GM12801 (cell line): Measurements from ENCODE around the gene NDC80.

ENCODE experiments used
- TF ChIP-seq, protein P1 (sequence below): IDR thresholded peaks from one replicate; pipeline ENCODE4 v1.5.1; 2011; ENCODE audit warnings: control low read depth; ENCODE audit not compliant: insufficient read length; ENCODE audit errors: extremely low read depth

Gene NDC80

DNA sequence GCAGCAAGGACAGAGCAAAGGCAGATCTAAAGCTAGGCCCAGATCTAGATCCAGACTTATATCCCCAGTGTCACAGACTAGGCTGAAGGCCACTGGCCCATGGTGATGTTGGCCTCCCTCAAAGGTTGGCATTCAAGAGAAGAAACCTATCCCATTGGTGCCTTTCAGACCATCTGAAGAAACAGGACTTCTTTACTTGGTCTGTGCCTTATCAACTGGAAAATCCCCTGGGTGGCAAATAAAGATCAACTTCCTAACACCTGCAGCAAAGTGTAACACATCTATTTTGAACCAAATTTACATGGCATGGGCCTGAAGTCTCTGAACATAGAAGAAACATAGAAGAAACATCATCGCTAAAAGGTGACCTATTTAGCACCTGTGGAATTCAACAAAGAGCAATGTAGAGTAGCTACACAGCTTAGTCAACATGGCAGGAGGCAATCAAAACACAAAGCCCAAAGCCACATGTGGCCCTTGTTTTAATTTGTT is 35.9 kb upstream of the NDC80 start:
- TF ChIP-seq, protein P1, sequence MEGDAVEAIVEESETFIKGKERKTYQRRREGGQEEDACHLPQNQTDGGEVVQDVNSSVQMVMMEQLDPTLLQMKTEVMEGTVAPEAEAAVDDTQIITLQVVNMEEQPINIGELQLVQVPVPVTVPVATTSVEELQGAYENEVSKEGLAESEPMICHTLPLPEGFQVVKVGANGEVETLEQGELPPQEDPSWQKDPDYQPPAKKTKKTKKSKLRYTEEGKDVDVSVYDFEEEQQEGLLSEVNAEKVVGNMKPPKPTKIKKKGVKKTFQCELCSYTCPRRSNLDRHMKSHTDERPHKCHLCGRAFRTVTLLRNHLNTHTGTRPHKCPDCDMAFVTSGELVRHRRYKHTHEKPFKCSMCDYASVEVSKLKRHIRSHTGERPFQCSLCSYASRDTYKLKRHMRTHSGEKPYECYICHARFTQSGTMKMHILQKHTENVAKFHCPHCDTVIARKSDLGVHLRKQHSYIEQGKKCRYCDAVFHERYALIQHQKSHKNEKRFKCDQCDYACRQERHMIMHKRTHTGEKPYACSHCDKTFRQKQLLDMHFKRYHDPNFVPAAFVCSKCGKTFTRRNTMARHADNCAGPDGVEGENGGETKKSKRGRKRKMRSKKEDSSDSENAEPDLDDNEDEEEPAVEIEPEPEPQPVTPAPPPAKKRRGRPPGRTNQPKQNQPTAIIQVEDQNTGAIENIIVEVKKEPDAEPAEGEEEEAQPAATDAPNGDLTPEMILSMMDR = no peak

DNA sequence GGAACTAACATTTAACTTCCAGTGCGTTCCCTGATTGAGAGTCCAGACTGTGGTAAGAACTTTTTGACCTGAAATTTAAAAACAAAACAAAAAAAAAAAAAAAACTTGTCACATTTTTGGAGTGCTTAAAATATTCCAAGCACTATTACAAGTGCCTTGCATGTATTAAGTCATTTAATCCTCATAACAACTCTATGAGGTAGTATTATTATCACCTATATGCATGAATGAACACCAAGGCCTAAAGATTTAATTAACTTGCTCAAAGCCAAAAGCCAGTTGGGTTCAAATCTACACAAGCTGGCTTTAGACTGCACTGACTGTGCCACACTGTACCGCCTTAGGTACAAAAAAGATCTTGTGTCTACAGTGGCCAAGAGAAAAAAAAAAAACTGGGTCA is 35.3 kb upstream of the NDC80 start:
- TF ChIP-seq, protein P1 = no peak

DNA sequence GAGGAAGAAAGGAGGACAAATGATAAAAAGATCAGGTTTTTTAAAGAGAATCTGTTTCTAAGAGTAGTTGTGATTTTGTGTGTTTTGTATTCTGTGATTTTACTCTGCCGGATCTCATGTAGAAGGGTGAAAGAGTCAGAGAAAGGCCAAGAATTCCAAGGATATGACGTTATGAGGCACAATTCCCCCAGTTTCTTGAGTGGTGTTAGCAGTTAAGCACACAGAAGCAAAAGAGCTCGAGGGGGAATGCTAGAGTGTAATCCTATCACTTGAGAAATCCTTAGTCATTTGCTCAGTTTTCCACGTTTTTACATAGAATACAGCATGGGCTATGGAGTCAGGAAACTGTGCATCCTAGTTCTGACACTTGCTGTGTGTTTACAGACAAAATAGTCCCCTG is 34.9 kb upstream of the NDC80 start:
- TF ChIP-seq, protein P1 = no peak

DNA sequence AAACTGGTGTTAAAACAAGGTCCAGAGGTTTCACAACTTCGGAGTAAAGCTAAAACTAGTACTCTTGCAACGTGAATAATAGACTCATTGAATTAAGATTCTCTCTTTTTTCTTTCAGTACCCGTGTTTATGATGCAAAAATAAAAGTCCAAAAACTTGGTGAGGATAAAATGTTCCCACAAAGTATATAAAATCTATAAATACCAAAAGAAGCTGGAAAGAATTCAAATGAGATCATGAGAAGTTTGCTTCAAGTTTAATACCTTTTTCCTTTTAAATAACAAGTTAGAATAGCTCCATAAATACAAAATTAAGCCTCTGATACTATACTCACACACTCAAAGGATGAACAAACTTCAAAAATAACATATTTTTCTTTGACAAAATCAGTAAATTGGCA is 34.1 kb upstream of the NDC80 start:
- TF ChIP-seq, protein P1 = no peak

DNA sequence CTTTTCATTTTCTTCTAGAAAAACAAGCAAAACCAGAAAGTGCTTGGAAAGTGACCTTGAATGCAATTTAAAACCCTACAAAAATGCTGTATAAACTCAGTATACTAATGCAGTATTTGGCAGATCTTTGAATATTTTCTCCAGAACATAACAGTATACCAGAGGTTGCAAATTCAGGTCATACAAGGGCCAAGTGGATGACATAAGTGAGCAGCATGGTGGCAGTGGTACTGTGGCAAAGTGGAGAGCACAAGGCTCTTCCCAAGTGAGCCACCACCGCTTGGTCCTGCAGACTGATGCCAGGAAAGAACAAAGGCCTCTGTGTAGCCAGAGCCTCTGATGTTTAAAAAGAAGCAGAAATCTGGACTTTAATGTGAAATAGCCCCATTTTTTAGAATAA is 33.1 kb upstream of the NDC80 start:
- TF ChIP-seq, protein P1 = no peak

DNA sequence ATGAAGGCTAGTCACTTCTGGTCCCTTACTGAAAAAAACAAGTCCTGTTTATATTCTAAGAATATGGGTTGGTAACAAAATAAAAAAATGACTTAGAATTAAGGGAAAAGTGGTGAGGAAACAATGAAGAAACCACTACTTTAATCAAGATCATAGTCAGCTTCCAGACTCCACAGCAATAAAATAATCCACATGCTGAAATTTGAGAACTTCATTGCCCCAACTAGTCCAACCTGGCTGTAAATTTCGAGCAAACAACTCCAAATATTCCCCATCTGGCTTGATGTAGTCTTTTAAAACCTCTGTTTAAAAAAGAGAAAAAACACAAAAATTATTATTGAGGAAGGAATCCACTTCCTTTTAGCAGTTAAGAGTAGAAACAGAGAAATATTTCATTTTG is 32.5 kb upstream of the NDC80 start:
- TF ChIP-seq, protein P1 = no peak

DNA sequence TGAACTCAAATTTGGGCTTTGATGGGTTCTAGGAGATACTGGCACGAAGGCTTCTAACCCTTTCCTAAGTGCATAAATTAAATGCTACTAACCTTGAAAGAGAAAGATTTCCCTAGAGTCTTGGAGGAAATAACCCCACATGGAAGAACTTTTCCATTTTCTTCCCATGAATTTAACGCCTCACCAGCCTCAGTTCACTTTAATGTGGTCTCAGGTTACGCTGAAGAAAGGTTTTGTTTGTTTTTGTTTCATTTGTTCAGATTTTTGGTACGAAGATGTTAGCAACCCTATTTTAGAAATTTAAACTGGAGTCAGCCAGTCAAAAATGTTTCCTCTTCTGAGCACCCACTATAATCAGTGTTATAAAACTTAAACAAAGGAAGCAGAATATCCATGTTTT is 30.8 kb upstream of the NDC80 start:
- TF ChIP-seq, protein P1 = no peak

DNA sequence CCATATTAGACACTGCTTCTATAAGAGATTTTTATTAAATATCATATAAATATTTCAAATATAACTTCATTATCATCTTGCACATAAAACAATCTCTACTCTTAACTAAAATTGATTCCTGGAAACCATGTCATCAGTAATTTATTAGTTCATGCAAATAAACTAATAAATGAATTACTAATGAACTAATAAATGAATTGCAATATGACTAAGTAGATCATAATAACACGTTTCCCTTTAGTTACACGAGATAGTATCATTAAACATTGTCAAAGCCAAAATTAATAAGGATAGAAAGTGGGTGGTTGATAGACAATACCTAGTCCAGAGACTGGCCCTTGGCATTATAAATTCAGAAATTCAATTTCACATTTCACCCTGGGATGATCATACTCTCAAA is 26.2 kb upstream of the NDC80 start:
- TF ChIP-seq, protein P1 = no peak
